Thyroid gland (tissue), 4 donors: ENCODE data around the gene PLEKHH1.

Experiments
- POLR2A ChIP-seq, 2 donors: fragments of 450-650 bp; IDR thresholded peaks; one replicate each; pipeline ENCODE4 v1.6.1; 2017; ENCODE audit warnings: antibody characterized with exemption in 2 of 2, mild to moderate bottlenecking in 2 of 2, moderate library complexity in 1 of 2
- TF ChIP-seq, protein P1 (sequence below), 6 experiments: fragments of 200-600 bp in 3 of 6; fragments of 450-650 bp in 3 of 6; sonication (generic) in 3 of 6; IDR thresholded peaks; one replicate each; pipeline ENCODE4 v1.5.1; 2016 to 2019; ENCODE audit warnings: antibody characterized with exemption in 6 of 6, mild to moderate bottlenecking in 2 of 6, inconsistent platforms in 1 of 6, moderate library complexity in 1 of 6

DNA sequence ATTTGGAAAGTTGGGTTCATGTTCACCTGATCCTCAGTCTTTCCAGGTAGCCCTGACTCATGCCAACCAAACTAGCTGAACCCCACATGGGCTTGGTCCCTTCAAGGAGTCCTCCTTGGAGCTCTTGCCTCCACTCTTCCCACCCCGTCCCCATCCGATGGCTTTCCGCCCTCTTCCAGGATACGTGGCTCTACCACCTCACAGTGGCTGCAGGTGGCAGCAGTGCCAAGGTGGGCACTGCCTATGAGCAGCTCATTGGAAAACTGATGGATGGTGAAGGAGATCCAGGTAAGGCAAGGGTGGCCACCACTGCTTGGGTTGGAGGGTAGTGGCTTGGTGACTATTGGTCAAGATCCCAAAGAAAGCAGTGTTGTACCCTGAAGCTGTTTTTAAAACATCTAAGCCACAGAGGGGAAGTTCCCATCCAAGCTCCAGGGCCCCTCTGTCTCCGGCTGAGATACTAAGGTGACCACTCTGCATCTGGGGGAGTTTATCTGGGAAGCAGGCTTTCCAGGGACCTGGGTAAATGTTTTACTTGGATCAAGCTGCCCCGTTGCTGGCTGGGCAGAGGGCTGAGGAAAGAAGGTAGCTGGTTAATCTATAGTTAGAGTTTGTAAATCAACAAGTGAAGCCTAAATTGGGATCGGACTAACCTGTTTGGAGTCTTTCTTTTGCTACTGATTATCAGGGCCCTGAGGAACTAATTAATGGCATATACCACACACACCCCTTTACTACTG, 43.3 kb downstream of the PLEKHH1 start:
- TF ChIP-seq, protein P1, sequence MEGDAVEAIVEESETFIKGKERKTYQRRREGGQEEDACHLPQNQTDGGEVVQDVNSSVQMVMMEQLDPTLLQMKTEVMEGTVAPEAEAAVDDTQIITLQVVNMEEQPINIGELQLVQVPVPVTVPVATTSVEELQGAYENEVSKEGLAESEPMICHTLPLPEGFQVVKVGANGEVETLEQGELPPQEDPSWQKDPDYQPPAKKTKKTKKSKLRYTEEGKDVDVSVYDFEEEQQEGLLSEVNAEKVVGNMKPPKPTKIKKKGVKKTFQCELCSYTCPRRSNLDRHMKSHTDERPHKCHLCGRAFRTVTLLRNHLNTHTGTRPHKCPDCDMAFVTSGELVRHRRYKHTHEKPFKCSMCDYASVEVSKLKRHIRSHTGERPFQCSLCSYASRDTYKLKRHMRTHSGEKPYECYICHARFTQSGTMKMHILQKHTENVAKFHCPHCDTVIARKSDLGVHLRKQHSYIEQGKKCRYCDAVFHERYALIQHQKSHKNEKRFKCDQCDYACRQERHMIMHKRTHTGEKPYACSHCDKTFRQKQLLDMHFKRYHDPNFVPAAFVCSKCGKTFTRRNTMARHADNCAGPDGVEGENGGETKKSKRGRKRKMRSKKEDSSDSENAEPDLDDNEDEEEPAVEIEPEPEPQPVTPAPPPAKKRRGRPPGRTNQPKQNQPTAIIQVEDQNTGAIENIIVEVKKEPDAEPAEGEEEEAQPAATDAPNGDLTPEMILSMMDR (IDR thresholded peaks at IDR 0.05) = no peak
- TF ChIP-seq POLR2A (IDR thresholded peaks at IDR 0.05) = no peak
